IPS DF 4.7 (cell line): Measurements from ENCODE around the gene TAX1BP1.
A peak's percentile ranks its signal among the peaks of the same experiment; 100 is the strongest.

ENCODE experiments used
- DNase-seq: peaks from one replicate; pipeline ENCODE4 v3.0.0-alpha.2; 2013; ENCODE audit warnings: low spot score; ENCODE audit errors: extremely low read depth

TAX1BP1 gene

DNA sequence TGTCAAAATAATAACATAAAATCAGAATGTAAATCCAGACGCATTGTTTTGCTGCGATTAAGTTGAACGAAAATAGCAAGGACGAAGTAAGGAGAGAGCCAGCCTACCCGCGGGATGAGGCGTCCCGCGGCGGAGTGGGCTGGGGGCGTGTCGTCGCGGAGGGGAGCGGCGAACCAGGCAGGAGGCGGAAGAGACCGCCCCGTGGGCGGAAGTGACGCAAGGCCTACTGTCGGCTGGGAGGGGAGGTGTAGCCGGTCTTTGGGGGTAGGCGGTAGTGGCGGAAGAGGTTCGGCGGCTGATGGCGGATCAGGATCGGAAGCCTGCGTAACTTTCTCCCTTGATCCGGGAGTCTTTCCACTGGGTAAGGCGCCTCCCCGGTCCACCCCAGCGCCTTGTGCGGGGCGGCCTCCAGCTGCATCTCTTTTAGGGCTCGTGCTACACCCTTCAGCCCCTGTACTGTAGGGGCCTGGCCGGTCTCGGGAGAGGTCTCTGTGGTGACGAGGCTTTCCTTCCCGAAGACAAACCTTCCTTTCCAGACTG lies at the start of gene TAX1BP1:
TAX1BP1 (plus strand) TSS at position 254 of the 540 bp plus-strand sequence. CDS start 8,363 bp downstream, outside the sequence.
- peak; percentile 49 for DNase-seq

DNA sequence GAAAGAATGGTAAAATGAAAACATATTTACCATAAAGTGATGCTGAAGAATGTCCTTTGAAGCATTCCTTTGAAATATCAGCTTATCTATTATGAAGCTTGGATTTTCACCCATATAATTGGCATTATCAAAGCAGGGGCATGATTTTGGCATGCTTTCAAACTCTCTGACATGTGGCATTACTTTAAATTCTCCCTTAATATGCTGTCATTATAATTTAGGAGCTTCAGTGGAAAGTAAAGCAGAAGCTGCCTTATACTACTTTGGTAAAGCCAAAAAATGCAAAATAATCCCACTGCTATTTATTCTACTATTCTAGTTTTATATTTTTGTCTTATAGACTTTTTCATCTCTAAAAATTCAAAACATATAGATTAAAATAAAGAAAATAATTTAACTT lies 49.3 kb upstream of the TAX1BP1 start:
- DNase-seq = no peak

DNA sequence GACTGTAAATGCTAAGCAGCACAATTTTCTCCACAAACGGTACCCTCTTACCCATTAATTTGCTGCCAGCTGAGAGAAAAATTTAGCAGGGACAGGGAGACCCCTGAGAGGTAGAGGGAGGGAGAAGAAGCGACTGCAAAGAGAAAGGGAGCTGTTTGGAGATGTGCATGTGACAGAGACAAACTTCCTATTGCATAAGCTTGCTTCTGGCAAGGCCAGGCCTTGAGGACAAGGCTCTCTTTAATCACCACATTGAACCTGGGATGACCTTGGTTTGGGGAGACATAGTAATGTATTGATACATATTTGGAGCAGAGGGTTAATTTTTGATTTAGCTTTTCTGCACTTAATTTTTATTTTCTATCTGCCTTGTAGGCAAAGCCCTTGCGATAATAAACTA lies 46.2 kb upstream of the TAX1BP1 start:
- no peak for DNase-seq

DNA sequence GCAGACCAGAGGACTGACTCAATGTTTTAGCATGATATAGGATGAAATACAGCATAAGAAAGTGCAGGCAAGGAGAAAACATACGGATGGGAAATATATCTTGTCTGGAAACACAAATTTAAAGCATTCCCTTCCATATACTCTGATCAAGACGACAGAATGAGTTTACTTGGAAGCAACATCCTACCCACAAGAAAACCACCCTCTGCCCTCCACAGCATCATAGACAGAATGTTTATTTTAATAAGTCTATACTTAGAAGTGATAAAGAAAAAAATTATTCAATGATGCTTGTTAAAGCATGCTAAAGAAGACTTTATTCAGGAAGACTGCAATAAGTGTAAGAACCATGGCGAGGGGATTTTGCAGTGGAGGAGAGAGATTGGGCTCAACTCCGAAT lies 44.9 kb upstream of the TAX1BP1 start:
- DNase-seq = no peak

DNA sequence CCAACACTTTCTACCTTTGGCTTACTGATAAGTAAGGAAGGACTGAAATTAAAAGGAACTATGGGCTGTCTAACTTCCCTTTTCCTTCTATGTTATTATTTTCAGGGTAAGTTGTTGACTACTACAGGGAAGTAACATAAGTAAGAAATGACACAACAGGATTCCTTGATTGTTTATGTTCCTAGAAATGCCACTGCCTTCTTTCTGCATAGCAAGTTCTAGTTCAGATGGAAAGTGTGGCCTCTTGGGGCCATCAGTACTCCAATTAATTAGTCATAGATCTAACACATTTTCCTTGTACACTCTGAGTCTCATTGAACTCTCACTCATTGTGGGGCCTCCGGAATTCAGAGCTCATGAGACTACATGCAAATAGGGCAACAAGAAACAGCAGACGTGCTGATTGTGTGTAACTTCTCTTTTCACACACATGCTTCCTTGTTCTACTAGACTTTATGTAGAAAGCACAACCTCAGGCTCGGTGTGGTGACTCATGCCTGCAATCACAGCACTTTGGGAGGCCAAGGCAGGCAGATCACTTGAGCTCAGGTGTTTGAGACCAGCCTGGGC lies 42.0 kb upstream of the TAX1BP1 start:
- no peak for DNase-seq

DNA sequence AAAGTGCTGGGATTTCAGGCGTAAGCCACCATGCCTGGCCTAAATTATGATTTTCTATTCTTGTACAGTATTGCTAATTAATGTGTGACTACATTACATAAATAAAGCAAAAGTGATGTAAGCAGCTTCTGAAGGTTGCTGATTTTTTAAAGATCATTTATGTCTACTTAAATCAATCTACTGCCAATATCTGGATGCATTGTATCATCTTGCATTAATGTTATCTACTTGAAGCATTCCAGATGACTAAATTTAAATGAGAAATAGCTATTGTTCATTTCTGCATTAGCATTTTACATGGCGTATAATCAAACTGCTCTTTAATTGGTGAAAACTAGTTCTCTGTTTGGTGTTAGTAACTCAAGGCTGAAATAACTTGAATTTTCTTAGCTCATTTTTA lies 40.2 kb upstream of the TAX1BP1 start:
- DNase-seq = no peak

DNA sequence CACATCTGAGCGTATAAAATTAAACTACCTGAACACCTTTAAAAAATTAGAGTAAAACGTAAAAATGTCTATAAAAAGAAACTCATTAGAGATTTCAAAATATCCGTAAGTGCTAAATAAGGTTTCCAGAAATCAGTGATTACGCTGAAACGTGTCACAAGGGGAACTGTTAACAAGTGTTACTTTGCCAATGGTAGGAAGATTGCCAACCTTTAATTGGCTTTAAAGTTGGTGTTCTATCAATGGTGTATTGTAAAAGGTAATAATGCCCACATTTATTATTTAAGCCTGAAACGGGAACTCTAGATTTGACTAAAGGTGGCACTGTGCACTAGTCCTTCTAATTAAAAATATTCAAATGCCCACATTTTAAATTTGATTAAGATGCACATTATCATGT lies 39.5 kb upstream of the TAX1BP1 start:
- no peak for DNase-seq

DNA sequence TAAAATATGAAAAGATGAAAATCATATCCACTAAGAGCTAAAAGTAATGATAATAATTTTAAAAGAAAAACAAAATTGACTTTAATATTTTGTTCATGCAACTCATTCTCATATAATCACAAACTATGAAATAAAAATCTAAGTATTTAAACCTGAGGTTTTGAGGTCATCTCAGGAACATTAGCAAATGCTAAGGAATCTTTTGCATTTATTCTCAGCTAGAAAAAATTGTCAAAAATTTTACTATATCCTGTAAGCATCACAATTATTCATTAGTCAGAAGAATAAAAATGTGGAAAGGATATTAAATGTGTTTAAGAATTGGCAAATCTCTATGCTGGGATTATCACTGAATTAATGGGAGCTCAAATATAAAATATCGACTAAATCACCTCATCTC lies 36.8 kb upstream of the TAX1BP1 start:
- DNase-seq = no peak

DNA sequence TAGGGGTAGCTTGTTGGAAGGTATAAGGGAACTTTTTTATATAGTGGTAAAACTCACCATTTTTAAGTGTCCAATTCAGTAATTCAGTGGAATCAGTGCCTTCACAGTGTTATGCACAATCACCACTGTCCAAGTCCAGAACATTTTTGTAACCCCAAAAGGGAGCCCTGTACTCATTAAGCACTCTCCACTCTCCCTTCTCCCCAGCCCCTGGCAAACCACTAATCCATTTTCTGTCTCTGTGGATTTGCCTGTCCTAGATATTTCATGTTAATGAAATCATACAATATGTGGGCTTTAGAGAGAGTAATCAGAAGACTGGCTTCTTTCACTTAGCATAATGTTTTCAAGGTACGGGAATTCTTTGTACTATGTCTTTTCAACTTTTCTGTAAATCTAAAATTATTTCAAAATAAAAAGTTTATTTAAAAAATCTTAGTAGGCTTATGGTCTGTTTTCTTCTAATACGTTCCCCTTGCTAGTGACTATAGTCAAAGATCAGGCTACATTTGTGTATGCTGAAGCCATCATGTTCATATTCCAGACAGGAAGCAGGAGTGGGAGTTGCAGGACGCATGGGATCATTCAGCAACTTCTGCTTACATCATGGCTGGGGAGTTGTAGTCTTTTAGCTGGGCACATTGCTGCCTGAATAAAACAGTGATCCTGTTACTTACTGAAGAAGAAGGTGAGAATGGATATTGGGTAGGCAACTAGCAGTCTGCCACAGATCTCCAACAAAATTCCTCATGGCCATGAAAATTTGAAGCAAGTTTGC lies 35.4 kb upstream of the TAX1BP1 start:
- no peak for DNase-seq

DNA sequence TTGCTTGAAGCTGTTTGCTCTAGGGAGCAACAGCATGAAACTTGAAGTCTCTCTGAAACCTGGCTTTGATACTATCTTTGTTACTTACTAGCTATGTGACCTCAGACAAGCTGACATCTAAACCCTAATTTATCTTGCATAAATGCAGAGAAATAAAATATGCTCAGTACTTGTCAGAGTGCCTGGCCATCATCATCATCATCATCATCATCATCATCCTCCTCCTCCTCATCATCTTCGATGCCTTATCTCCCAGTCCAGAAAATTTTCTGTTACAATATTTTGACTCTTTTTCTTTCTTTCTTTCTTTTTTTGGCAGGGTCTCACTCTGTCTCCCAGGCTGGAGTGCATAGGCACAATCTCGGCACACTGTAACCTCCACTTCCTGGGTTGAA lies 34.8 kb upstream of the TAX1BP1 start:
- no peak for DNase-seq

DNA sequence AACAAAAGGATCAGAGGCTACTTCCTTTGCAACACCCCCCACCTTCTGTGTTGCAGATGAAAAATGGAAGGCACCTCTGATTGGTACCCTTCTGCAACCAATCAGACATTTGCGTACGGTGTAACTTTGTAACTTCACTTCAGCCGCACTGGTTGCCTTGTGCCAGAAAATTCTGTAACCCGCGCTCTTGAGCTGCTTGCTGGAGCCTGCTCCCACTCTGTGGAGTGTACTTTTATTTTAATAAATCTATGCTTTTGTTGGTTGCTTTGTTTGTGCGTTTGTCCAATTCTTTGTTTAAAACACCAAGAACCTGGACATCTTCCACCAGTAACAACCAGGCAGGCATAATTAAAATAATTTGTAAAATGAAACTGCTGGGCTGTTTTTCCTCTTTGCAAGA lies 31.5 kb upstream of the TAX1BP1 start:
- no peak for DNase-seq

DNA sequence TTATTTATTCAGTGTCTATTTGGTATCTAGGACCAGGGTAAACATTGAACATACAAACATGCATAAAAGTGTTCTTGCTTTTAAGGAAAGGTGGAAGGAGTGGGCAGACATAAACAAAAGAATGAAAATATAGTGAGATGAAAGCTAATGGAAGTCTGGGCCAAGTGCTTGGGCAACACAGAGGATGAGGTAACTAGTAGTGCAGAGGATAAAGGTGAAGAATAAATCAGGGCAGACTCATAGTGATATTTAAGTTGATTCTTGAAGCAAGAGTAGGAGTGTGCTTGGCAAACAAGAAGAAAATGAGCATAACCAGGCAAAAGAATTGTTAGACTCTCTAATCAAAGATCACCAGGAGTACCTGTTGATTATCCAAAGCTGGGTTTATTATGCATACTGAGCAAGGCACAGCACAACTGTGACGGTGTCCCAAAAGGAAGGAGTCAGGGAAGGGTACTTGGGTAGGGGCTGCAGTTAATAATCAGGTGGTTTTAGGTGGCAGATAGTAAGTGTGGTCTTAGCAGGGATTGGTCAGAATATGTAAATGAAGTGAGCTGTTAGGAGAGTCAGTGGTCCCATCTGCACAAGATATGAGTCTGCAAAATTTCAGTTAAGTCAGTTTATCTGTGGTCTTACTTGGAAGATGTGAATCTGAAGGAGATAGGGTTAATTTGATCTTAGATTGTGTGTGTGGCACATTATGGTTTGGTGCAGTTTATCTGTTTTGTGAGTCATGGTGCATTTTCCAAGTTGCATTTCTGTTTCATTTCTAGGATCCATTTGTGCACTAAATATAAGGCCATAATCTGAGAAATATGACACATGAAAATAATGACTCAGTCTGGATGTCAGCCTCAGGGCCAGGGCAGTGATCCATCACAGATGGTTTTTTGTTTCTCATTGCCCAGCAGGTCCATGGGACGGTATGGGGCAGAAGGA lies 30.6 kb upstream of the TAX1BP1 start:
- no peak for DNase-seq

DNA sequence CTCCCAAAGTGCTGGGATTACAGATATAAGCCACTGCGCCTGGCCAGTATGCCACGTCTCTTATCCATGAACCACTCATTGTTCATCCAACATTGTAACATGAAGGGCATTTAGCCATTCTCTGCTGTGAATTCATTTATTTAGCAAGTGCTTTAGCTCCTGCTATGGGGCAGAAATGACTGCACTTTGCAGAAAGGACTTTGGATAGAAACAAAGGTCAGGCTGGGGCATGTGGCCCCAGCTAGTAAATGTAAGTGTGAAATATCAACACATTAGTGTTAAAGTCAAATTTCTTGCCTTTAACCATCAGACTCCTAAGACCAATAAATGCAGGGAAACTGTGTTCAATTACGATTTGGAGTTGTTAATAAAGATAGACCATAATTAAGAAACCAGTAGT lies 27.7 kb upstream of the TAX1BP1 start:
- no peak for DNase-seq

DNA sequence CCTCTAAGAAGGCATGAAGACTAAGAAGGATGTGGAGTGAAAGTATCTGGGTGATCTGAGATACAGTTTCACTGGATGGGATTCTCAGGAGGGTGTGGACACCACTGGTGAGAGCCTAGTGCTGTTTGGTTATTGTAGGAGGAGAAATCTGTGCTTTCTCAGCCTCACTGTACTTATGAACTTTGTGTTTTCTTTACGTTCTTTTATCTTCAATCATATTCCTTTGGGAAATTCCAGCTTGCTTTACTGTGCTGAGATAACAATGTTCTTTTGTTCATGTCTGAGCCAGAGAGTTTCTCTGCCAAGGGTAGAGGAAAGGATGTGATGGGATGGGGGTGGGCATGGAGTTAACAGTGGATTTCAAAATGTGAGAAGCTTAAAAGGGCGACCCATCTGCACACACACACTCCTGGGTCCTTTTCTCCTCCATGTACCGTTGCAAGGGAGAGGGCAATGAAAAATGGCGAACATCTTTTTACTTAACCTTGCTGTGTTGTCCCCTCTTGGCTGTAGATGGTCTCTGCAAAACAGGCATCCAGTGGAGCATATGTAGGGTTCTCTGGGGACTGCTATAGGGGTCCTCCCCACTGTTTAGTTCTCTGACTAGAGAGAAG lies 25.0 kb upstream of the TAX1BP1 start:
- DNase-seq = no peak

DNA sequence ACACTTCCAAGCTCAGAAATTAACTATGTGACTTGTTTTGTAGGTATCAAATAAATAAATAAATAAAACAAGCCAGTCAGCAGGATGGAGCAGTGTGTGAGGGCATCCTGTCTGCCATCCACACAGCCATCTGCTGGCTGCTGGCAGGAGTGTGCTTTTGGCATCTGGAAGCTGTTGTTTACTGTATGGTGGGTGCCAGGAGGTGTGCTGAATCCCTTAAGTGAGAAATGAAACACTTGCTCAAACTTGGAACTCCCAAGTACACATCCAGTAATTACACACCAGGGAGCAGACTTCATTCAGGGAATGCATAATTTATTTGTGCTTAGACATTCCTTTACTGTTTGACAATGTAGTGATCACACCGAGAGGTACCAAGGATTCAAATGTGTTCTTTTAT lies 16.9 kb upstream of the TAX1BP1 start:
- no peak for DNase-seq

DNA sequence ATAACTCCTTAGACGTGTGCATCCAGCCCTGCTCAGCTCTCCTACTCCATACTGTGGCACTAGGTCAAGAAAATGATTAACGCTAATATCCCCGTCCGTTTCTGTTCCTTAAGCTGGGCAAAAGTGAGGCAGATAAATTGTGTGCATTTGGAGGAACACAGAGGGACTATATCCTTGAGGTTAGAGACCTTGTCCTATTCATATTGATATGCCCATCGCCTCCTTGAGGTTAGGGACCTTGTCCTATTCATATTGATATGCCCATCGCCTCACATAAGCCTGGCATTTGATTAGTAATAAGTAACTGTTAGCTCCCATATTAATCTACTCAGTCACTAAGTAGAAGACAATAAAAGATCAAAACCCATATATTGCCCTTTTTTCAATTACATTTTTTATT lies 12.9 kb upstream of the TAX1BP1 start:
- DNase-seq = no peak

DNA sequence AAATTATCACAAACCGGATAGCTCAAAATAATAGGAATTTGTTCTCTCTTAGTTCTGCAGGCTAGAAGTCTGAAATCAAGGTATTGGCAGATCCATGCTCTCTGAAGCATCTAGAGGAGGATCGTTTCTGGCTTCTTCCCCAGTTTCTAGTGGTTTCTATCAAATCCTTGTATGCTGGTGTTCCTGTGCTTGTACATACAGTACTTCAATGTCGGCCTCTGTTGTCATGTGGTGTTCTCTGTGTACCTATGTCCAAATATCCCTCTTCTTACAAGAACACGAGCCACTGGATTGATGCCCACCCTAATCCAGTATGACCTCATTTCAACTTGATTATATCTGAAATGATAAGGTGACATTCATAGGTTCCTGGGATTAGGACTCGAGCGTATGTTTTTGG lies 9.8 kb upstream of the TAX1BP1 start:
- DNase-seq = no peak

DNA sequence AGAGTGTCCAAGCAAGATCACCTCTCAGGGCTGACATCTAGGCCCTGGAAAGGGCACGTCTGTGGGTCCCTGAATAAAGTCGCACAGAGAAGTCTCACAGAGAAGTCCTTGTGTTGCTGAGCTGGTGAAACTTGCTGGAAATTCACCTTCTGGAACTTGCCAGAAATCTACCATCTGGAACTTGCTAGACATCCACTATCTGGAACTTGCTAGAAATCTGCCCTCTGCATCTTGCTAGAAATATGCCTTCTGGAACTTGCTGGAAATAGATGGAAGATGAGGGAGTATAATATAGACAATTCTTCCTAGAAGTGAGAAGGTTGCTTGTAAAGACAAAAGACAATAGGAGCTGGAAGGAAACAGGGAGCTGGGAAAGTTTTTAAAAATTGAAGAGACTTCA lies 5.4 kb upstream of the TAX1BP1 start:
- no peak for DNase-seq

DNA sequence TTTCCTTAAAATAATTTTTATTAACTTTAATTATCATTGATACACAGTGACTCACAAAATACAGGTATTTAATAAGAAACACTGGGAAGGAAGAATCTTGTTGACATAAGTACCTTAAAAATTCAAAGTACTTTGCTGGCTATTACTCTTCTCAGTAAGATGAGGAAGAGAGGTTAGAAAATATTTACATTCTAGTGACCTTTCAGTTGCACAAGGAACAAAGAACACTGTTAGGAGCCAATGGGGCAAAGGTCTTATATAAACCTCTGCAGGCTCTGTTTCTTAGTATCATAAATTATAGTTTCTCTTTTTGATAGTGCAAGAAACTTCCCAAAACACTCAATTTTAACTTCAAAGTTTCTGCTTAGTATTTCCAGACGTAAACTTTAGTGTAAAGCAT lies 4.8 kb upstream of the TAX1BP1 start:
- no peak for DNase-seq

DNA sequence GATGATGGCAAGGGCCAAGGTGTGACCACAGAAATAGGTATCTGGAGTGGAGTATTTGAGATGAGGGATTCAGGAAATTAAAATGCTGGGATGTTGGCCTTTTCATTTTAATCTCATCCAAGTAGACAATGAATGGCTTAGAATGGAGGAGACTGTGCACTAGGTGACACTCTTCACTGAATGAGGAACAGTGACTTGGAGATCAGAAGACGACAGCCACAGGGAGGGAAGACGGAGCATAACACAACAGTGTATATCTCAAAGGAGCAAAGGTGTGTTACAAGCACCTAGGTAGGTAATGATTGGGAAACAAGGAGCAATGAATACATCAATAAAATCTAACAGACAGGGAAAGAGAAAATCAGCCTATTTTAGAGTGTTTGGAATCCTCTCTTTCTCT lies 4.1 kb upstream of the TAX1BP1 start:
- no peak for DNase-seq

DNA sequence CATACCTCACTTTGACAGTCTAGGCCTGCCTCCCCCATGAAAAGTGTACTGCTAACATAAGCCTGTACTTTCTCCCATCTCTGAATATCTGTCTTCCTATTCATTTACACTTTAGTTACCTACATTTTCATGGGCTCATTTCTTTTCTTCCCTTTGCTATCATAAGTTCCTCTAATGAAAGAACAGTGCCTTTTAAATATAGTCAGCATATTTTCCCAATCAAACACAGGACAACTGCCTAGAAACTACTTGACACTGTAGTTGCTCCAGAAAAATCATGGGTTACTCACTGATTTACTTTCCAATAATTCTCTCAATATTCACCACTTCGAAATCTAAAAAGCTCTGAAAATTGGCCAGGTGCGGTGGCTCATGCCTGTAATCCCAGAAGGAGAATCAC lies 2.8 kb upstream of the TAX1BP1 start:
- no peak for DNase-seq

DNA sequence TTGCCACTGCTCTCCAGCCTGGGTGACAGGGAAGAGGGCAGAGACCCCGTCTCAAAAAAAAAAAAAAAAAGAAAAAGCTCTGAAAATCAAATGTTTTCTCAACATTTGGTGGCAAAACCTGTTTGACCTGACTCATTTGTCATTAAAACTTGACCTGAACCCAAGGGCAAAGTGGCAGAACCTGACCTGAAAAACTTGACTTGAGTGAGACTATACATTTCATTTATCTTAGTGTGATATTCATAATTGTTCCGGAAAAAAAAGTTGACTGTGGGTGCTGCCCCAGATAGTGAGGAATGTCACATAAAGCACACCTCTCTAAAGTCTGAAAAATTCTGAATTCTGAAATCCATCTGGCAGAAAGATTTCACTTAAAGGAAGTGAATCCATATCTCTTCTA lies 2.3 kb upstream of the TAX1BP1 start:
- DNase-seq = no peak
